ENCODE data around the gene UBE3D. TPM values are rescaled to one million over a fixed set of nuclear protein-coding genes. Genes with fewer than 3 reads are reported as not detected.

The UBE3D gene
- total RNA-seq, 1 experiment from 2014 or later: 14.0 TPM

GRCh38 chr6:82987416-82987815 is 78.2 kb downstream of the UBE3D start:
- Mint-ChIP-seq H3K9me3 (no peaks in the 10 kb centered on the region), H3K4me1 (no peaks in the 10 kb centered on the region), H3K4me3 (no peak overlapping the region), H3K27me3 (ENCODE audit: low read depth) (no peaks in the 10 kb centered on the region), H3K27ac (no peak overlapping the region), H3K36me3 (no peaks in the 10 kb centered on the region)
- ATAC-seq (no peak), DNase-seq (ENCODE audit: low spot score) (no peak)
- POLR2A ChIA-PET: no interaction called here
- TF ChIP-seq HMGXB4 (CRISPR knock-in tag; IDR thresholded peaks at IDR 0.05) (no peak), ZNF416 (CRISPR knock-in tag; IDR thresholded peaks at IDR 0.05) (no peak), TCF7 (CRISPR knock-in tag; IDR thresholded peaks at IDR 0.05; ENCODE audit: low read depth) (no peak), FOXP4 (CRISPR knock-in tag; IDR thresholded peaks at IDR 0.05) (no peak), ETV6 (CRISPR knock-in tag; IDR thresholded peaks at IDR 0.05) (no peak), CDX4 (CRISPR knock-in tag; IDR thresholded peaks at IDR 0.05; ENCODE audit: borderline replicate concordance) (no peak), GABPB1 (CRISPR knock-in tag; IDR thresholded peaks at IDR 0.05) (no peak), ZNF121 (CRISPR knock-in tag; IDR thresholded peaks at IDR 0.05) (no peak), TP53 (CRISPR knock-in tag; IDR thresholded peaks at IDR 0.05) (no peak)
- CTCF ChIA-PET: no interaction called here

- Mint-ChIP-seq H3K4me1 (peaks cover 5% of the 10 kb centered on the region; the same call in 1 of the 2 replicates), H3K4me3 (no peak overlapping the region)
Measured at GRCh38 chr6:82984720-82985119, 80.9 kb downstream of the UBE3D start.

GRCh38 chr6:82980086-82980485 is 85.6 kb downstream of the UBE3D start:
- no peak for ATAC-seq
- H3K4me1 Mint-ChIP-seq: peaks cover 5% of the 10 kb centered on the region; the same call in 1 of the 2 replicates
- H3K4me3 Mint-ChIP-seq: no peak overlapping the region
- CTCF ChIA-PET: no interaction called here
- POLR2A ChIA-PET: no interaction called here
- DNase-seq (ENCODE audit: low spot score): no peak
- no peaks in the 10 kb centered on the region for H3K27me3 Mint-ChIP-seq (ENCODE audit: low read depth)
- no peaks in the 10 kb centered on the region for H3K9me3 Mint-ChIP-seq
- no peaks in the 10 kb centered on the region for H3K36me3 Mint-ChIP-seq
- H3K27ac Mint-ChIP-seq: no peak overlapping the region
- TF ChIP-seq ARID4B (CRISPR knock-in tag; IDR thresholded peaks at IDR 0.05; ENCODE audit: borderline replicate concordance): no peak
- no peak for TF ChIP-seq AFF4 (CRISPR knock-in tag; IDR thresholded peaks at IDR 0.05; ENCODE audit: borderline replicate concordance)
- TF ChIP-seq ZBTB21 (CRISPR knock-in tag; IDR thresholded peaks at IDR 0.05; ENCODE audit: borderline replicate concordance): no peak
- no peak for TF ChIP-seq SP1 (CRISPR knock-in tag; conservative IDR thresholded peaks at IDR 0.05)
- no peak for TF ChIP-seq GRHL2 (CRISPR knock-in tag; IDR thresholded peaks at IDR 0.05; ENCODE audit: insufficient replicate concordance, severe bottlenecking)

More at GRCh38 chr6:82984720-82985119, 80.9 kb downstream of the UBE3D start:
- Mint-ChIP-seq H3K36me3 (no peaks in the 10 kb centered on the region), H3K9me3 (no peaks in the 10 kb centered on the region), H3K27ac (no peak overlapping the region), H3K27me3 (ENCODE audit: low read depth) (no peaks in the 10 kb centered on the region)
- no peak for TF ChIP-seq ZNF423 (CRISPR knock-in tag; IDR thresholded peaks at IDR 0.05)
- TF ChIP-seq SP1 (CRISPR knock-in tag; conservative IDR thresholded peaks at IDR 0.05): no peak
- no peak for TF ChIP-seq GABPB1 (CRISPR knock-in tag; IDR thresholded peaks at IDR 0.05)
- TF ChIP-seq RELA (CRISPR knock-in tag; IDR thresholded peaks at IDR 0.05; ENCODE audit: borderline replicate concordance): no peak
- TF ChIP-seq ZNF671 (CRISPR knock-in tag; IDR thresholded peaks at IDR 0.05): no peak
- no peak for TF ChIP-seq ATF1 (CRISPR knock-in tag; IDR thresholded peaks at IDR 0.05)
- TF ChIP-seq ESRRA (CRISPR knock-in tag; IDR thresholded peaks at IDR 0.05; ENCODE audit: borderline replicate concordance): no peak
- no peak for TF ChIP-seq PRRX2 (CRISPR knock-in tag; IDR thresholded peaks at IDR 0.05)
- no peak for TF ChIP-seq MXD4 (CRISPR knock-in tag; IDR thresholded peaks at IDR 0.05; ENCODE audit: borderline replicate concordance)
- TF ChIP-seq E2F4 (CRISPR knock-in tag; IDR thresholded peaks at IDR 0.05; ENCODE audit: borderline replicate concordance, low read depth): no peak
- CTCF ChIA-PET: no interaction called here
- ATAC-seq: no peak
- no peak for DNase-seq (ENCODE audit: low spot score)
- POLR2A ChIA-PET: interaction anchor here (0.7 kb wide), 1 partner anchor 723 kb away, joined by 3 read pairs; no protein-coding TSS in a partner anchor
